ENCODE measurements around the gene ATP5F1C.

- TF ChIP-seq CTCF (IDR thresholded peaks at IDR 0.05) (no peak), EZH2 (IDR thresholded peaks at IDR 0.05; ENCODE audit: borderline replicate concordance, insufficient read depth, low read depth, low read length, poor library complexity, severe bottlenecking) (no peak)
These were observed 43.7 kb upstream of the ATP5F1C start for GRCh38 chr10:7744307-7744706.
